ENCODE measurements around the gene UNC13D.

The UNC13D gene

DNA sequence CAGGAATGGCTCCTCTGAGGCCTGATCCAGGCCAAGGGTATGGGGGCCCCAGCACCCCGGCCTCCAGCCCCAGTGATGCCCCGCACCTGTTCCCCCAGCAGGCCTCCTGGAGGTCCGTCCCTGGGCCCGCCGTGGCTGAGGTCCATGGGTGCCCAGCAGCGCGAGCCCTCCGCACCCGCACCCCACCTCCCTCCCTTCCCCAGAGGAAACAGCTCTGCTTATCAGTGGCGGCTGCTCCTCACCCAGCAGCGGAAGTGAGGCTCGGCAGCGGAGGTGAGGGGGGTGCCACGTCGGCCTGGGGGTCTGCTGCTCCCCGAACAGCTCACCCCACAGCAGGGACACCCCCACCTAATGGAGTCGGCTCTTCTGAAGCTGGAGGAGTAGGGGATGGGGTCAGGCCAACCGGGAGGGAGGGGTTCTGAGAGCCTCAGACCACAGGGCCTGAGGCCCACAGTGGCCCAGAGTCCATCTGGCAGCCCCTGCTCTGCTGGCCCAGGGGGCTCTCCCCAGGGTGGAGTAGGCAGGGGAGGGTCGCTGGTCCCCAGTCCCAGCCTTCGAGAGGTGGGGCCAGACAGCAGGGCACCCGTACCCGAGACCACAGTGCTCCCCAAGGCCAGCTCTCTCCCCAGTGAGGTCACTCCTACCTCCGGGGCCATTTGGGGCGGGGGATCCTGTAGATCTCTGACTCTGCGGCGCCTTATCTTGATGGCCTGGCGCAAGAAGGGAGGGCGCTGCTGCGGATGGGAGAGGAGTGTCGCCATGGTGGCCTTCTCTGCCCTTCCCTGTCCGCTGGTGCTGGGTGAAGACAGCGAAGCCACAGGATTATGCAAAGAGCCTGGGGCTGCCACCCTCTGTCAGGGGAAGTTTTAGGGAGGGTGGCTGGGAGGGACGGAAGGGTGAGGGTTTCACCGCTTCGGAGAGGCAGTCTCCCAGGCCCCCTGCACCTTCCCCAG lies at the start of gene UNC13D:
UNC13D (minus strand) TSS at position 828 of the 953 bp plus-strand sequence; CDS start at position 761, 67 bp downstream.
- TF ChIP-seq, protein P1, sequence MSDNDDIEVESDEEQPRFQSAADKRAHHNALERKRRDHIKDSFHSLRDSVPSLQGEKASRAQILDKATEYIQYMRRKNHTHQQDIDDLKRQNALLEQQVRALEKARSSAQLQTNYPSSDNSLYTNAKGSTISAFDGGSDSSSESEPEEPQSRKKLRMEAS (IDR thresholded peaks at IDR 0.05): no peak
- TF ChIP-seq, protein P2, sequence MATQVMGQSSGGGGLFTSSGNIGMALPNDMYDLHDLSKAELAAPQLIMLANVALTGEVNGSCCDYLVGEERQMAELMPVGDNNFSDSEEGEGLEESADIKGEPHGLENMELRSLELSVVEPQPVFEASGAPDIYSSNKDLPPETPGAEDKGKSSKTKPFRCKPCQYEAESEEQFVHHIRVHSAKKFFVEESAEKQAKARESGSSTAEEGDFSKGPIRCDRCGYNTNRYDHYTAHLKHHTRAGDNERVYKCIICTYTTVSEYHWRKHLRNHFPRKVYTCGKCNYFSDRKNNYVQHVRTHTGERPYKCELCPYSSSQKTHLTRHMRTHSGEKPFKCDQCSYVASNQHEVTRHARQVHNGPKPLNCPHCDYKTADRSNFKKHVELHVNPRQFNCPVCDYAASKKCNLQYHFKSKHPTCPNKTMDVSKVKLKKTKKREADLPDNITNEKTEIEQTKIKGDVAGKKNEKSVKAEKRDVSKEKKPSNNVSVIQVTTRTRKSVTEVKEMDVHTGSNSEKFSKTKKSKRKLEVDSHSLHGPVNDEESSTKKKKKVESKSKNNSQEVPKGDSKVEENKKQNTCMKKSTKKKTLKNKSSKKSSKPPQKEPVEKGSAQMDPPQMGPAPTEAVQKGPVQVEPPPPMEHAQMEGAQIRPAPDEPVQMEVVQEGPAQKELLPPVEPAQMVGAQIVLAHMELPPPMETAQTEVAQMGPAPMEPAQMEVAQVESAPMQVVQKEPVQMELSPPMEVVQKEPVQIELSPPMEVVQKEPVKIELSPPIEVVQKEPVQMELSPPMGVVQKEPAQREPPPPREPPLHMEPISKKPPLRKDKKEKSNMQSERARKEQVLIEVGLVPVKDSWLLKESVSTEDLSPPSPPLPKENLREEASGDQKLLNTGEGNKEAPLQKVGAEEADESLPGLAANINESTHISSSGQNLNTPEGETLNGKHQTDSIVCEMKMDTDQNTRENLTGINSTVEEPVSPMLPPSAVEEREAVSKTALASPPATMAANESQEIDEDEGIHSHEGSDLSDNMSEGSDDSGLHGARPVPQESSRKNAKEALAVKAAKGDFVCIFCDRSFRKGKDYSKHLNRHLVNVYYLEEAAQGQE (IDR thresholded peaks at IDR 0.05; ENCODE audit: low read depth): no peak
- no peak for TF ChIP-seq ZBTB7A (IDR thresholded peaks at IDR 0.05; ENCODE audit: low read depth)
- no peak for TF ChIP-seq EGR1 (IDR thresholded peaks at IDR 0.05)
- TF ChIP-seq NFIC (IDR thresholded peaks at IDR 0.05): no peak
- no peak for TF ChIP-seq TCF12 (IDR thresholded peaks at IDR 0.05; ENCODE audit: low read depth)

DNA sequence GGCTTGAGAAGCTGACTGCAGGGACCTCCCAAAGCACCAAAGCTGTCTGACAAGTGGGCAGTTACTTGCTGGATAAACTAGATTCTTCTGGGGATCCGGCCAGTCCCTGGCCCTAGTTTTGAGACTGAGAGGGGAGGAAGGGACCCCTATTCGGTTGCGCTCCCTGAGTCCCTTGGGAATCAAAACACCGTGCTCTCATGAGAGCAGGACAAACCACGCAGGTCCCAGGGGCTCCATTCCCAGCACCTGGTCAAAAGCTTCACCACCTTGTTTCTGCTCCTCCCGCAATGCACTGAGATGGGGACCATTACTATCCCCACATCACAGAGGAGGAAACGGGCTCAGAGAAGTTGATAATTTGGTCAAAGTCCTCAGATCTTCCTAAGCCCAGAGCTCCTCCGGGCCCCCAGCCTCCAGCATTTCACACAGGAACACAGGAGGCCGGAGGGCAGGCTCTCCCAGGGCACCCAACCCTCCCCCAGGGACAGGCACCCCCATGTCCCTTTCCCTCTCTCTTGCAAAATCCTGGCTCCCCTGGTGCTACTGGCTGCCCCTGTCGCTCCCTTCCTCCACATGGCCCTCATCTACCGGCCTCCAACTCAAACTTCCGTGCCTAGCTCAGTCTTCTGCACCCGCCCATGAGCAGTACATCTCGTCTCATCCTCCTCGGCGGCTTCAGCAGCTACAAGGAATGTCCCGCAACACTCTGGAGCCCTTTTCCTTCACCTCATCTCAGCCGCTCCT lies 49.3 kb upstream of the UNC13D start:
- no peak for TF ChIP-seq CEBPB (IDR thresholded peaks at IDR 0.05)
- TF ChIP-seq EP300 (IDR thresholded peaks at IDR 0.05; ENCODE audit: borderline replicate concordance): no peak
- TF ChIP-seq TAF1 (IDR thresholded peaks at IDR 0.05; ENCODE audit: low read depth): no peak

DNA sequence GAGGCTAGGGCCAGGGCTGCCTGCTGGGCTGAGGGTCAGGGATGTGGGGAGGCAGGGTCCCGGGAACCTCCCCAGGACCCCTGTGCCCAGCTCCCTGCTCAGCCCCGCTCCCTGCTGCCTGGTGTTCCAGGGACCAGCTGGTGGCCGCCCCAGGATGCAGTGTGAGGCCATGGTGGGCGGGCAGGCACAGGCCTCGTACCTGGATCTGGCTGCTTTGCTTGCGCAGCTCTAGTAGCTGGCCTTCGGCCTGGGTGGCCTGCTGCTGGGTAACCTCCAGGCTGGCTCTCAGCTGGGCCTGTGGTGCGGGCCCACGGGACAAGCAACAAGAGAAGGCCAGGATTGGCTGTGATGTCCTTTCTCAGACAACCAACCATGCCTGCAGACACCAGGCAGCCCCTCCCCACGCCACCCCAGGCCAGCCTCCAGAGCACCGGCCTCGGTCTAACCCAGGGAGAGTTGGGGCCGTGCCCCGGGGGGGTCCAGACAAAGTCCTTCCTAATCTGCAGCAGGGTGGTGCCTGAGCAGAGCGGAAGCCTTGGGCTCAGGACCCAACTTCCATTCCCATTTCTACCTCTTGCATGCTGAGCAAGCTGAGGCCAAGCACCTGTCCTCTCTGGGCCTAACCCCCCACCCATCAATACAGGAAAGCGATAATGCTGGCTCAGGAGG lies 48.5 kb upstream of the UNC13D start:
- TF ChIP-seq FOXM1 (IDR thresholded peaks at IDR 0.05; ENCODE audit: borderline replicate concordance, low read depth) (no peak), ZBTB7A (IDR thresholded peaks at IDR 0.05; ENCODE audit: low read depth) (0 out of 2 replicates have a peak, but pooled peaks have one; percentile 2)

DNA sequence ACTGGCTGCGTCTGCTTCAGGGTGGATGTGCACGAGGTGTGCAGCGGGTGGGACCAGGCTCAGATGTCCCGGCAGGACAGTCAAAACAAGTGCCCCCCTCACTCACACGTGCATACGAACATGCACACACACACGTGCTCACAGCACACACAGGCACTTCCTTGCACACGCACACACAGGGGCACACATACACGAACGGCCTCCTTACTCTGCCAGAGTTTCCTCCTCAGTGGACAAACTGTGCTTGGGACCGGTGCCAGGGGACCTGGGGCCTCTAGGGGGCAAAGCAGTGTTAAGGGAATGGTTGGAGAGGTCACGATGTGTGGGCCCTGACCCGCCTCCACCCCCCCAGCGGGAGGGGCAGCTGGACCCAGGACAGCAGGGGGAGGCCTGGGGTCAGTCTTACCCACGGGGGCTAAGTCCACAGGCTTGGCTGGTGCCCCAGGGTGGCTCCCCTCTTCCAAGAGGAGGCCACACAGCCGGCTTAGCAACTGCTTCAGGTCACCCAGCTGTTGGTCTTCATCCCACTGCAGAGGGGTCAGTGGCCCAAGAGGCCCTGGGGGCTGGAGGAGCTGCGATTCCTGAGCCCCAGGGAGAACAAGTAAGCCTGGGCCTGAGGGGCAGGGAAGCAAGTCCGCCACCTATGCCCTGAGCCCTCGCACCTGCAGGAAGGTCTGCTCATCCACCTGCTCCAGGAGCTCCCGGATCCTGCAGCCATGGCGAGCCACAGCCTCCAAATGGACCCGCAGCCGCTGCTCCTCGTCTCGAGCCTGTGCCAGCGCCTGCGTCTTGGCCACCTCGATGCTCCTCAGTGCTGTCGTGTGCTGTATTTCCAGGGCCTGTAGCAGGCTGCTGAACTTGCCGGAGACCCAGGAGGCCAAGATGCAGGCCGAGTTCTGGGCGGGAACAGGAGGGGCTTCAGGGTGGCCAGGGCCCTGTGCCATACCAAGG lies 47.7 kb upstream of the UNC13D start:
- TF ChIP-seq ZBTB7A (IDR thresholded peaks at IDR 0.05; ENCODE audit: low read depth) (no peak), CEBPB (IDR thresholded peaks at IDR 0.05) (no peak), EGR1 (IDR thresholded peaks at IDR 0.05) (no peak), EP300 (IDR thresholded peaks at IDR 0.05; ENCODE audit: borderline replicate concordance) (no peak)

DNA sequence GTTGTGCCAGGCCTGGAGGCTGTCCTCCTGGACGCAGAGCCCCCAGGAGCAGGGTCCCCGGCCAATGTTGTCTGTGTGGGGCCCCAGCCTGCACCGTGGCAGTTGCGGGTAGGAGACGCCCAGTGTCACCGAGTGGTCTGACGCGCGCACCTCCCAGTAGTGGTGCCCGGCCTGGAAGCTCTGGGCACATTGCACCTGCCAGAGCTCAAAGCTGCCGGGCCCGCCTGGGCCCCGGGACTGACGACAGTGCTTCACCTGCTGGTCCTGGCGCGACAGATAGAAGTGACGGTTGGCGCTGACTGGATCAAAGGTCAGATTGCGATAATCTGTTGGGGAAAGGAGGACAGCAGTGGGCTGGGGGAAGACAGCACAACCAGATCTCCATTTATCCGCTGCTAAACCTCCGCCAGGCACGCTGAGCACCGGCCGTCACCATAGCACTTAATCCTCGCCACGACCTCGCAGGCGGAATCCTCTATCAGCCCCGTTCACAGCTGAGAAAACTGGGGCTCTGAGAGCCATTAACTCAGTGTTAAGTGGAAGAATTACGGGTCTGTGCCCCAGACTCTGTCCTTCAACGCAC lies 46.9 kb upstream of the UNC13D start:
- no peak for TF ChIP-seq NFIC (IDR thresholded peaks at IDR 0.05)
- TF ChIP-seq, protein P2 (IDR thresholded peaks at IDR 0.05; ENCODE audit: low read depth): no peak
- TF ChIP-seq RAD21 (IDR thresholded peaks at IDR 0.05; ENCODE audit: low read depth): no peak
- TF ChIP-seq ZBTB7A (IDR thresholded peaks at IDR 0.05; ENCODE audit: low read depth): no peak
- no peak for TF ChIP-seq EP300 (IDR thresholded peaks at IDR 0.05; ENCODE audit: borderline replicate concordance)

DNA sequence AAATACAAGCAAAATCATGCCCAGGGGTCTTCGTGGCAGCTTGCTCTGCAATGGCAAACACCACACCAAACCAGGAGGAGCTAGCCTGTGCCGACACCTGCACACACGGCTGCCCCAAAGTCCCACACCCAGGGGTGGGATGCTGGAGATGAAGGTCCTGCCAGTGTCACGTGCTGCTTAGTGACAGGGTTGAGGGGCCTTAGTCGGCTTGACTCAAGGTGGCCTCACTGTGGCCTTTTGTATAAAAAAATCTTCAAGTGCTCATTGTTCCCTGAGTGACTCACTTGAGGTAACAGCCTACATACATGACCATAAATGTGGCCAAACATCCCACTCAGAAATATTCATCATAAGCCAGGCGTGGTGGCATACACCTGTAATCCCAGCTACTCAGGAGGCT lies 45.2 kb upstream of the UNC13D start:
- TF ChIP-seq, protein P3, sequence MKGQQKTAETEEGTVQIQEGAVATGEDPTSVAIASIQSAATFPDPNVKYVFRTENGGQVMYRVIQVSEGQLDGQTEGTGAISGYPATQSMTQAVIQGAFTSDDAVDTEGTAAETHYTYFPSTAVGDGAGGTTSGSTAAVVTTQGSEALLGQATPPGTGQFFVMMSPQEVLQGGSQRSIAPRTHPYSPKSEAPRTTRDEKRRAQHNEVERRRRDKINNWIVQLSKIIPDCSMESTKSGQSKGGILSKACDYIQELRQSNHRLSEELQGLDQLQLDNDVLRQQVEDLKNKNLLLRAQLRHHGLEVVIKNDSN (IDR thresholded peaks at IDR 0.05): peak; percentile 35; the same call in 1 of the 2 replicates
- TF ChIP-seq EP300 (IDR thresholded peaks at IDR 0.05; ENCODE audit: borderline replicate concordance): no peak
- TF ChIP-seq, protein P2 (IDR thresholded peaks at IDR 0.05; ENCODE audit: low read depth): no peak
- TF ChIP-seq CEBPB (IDR thresholded peaks at IDR 0.05): no peak
- no peak for TF ChIP-seq YY1 (IDR thresholded peaks at IDR 0.05; ENCODE audit: low read depth)
- TF ChIP-seq EGR1 (IDR thresholded peaks at IDR 0.05): no peak

All from Ishikawa (cell line).